ENCODE results near the gene WWC2.

The WWC2 gene

DNA sequence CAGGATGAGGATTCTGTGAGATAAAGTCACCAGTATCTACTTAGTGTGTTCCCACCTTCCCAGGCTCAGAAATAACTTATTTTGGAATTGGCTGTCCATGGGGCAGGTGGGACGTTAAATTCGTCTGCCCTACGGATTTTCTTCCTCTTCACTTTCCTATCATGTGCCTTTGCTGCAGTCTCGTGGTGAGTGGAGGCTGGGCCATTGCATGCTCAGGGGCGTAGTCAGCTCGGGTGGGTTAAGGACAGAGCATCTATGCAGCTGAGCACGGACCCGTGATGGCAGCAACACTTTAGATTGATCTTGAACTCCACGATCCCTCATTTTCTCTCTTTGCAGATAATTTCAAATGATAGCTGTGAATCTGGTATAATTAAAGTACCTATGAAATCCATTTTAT, 169.5 kb downstream of the WWC2 start:
- TF ChIP-seq CTCF (IDR thresholded peaks at IDR 0.05; ENCODE audit: low read depth, low read length, missing control alignments) = no peak
- no peak overlapping the region for H3K4me3 ChIP-seq (replicated peaks; ENCODE audit: low read depth, low read length)
- no peak for DNase-seq (ENCODE audit: extremely low read depth, low read depth)

GRCh38 chr4:183272384-183272783, 173.3 kb downstream of the WWC2 start:
- DNase-seq (ENCODE audit: extremely low read depth, low read depth) = no peak
- H3K4me3 ChIP-seq (replicated peaks; ENCODE audit: low read depth, low read length) = no peak overlapping the region
- no peak for TF ChIP-seq CTCF (IDR thresholded peaks at IDR 0.05; ENCODE audit: low read depth, low read length, missing control alignments)

- no peak for DNase-seq (ENCODE audit: extremely low read depth, low read depth)
- no peak overlapping the region for H3K4me3 ChIP-seq (replicated peaks; ENCODE audit: low read depth, low read length)
- no peak for TF ChIP-seq CTCF (IDR thresholded peaks at IDR 0.05; ENCODE audit: low read depth, low read length, missing control alignments)
Measured at GRCh38 chr4:183276106-183276505, 177.0 kb downstream of the WWC2 start.

DNA sequence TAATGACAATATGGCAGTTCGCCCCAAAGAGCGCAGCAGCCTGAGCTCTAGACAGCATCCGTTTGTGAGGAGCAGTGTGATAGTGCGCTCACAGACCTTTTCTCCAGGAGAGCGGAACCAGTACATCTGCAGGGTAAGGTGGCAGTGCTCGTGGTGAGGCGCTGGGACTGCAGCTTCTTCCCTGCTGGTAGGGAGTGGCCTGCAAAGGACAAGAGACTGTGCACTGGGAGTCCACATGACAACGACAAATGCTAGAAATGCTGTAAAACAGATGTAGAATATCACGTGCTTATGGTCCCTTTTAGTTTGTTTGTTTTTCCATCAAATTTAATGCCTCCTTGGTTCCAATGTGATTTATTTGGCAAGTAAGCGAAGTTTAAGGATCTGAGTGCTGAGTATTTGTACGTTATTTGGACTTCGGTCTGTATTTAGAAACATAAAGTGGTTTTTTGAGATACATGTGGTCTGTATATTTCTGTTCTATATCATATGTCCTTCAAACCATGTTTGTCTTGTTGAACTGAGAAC, 185.3 kb downstream of the WWC2 start:
- no peak for TF ChIP-seq CTCF (IDR thresholded peaks at IDR 0.05; ENCODE audit: low read depth, low read length, missing control alignments)
- no peak overlapping the region for H3K4me3 ChIP-seq (replicated peaks; ENCODE audit: low read depth, low read length)
- no peak for DNase-seq (ENCODE audit: extremely low read depth, low read depth)

GRCh38 chr4:183284965-183285364, 185.9 kb downstream of the WWC2 start:
- peak; percentile 45 for DNase-seq (ENCODE audit: extremely low read depth, low read depth)
- H3K4me3 ChIP-seq (replicated peaks; ENCODE audit: low read depth, low read length) = no peak overlapping the region
- TF ChIP-seq CTCF (IDR thresholded peaks at IDR 0.05; ENCODE audit: low read depth, low read length, missing control alignments) = no peak

- no peak for TF ChIP-seq CTCF (IDR thresholded peaks at IDR 0.05; ENCODE audit: low read depth, low read length, missing control alignments)
Measured at GRCh38 chr4:183285886-183286285, 186.8 kb downstream of the WWC2 start.

More at GRCh38 chr4:183285886-183286285, 186.8 kb downstream of the WWC2 start:
- H3K4me3 ChIP-seq (replicated peaks; ENCODE audit: low read depth, low read length) = no peak overlapping the region
- no peak for DNase-seq (ENCODE audit: extremely low read depth, low read depth)

Measured in HFF-Myc (cell line).